Neutrophil (primary cell): ENCODE measurements around the gene AKAP7.

Experiments
- H3K27ac ChIP-seq: fragments of 200-600 bp; sonication (generic); 2 replicates; pipeline ENCODE4 v1.5.1; 2016; ENCODE audit warnings: mild to moderate bottlenecking, moderate library complexity
- H3K27me3 ChIP-seq: fragments of 200-600 bp; sonication (generic); 2 replicates; pipeline ENCODE4 v1.6.0; 2016; ENCODE audit warnings: mild to moderate bottlenecking
- H3K36me3 ChIP-seq: fragments of 200-600 bp; sonication (generic); 2 replicates; pipeline ENCODE4 v1.5.1; 2017
- H3K4me1 ChIP-seq, 2 experiments: fragments of 200-600 bp in 1 of 2; sonication (generic) in 1 of 2; 1 replicate in 1 of 2; 2 replicates in 1 of 2; pipeline versions ENCODE4 v1.5.1 to v1.6.1; 2013 to 2016; ENCODE audit warnings: low read depth in 1 of 2, low read length in 1 of 2, mild to moderate bottlenecking in 1 of 2, moderate library complexity in 1 of 2; ENCODE audit not compliant: control insufficient read depth in 1 of 2, insufficient read depth in 1 of 2
- H3K4me3 ChIP-seq, 2 experiments: fragments of 200-600 bp in 1 of 2; sonication (generic) in 1 of 2; 1 replicate in 1 of 2; 2 replicates in 1 of 2; pipeline ENCODE4 v1.5.1; 2013 to 2016; ENCODE audit warnings: low read depth in 1 of 2, low read length in 1 of 2, mild to moderate bottlenecking in 1 of 2, moderate library complexity in 1 of 2
- H3K9me3 ChIP-seq: fragments of 200-600 bp; sonication (generic); 2 replicates; pipeline ENCODE4 v1.5.1; 2016
- TF ChIP-seq, protein P1 (sequence below): fragments of 200-600 bp; sonication (generic); IDR thresholded peaks from 2 replicates; pipeline ENCODE4 v1.5.1; 2016; ENCODE audit warnings: antibody characterized with exemption

Gene AKAP7

GRCh38 chr6:131213501-131213990 is 78.3 kb downstream of the AKAP7 start:
- no peaks in the 10 kb centered on the region for H3K9me3 ChIP-seq
- no peaks in the 10 kb centered on the region for H3K36me3 ChIP-seq
- no peaks in the 10 kb centered on the region for H3K27me3 ChIP-seq
- no peaks in the 10 kb centered on the region for H3K4me1 ChIP-seq
- H3K4me3 ChIP-seq: no peak overlapping the region
- H3K27ac ChIP-seq: no peak overlapping the region
- TF ChIP-seq, protein P1, sequence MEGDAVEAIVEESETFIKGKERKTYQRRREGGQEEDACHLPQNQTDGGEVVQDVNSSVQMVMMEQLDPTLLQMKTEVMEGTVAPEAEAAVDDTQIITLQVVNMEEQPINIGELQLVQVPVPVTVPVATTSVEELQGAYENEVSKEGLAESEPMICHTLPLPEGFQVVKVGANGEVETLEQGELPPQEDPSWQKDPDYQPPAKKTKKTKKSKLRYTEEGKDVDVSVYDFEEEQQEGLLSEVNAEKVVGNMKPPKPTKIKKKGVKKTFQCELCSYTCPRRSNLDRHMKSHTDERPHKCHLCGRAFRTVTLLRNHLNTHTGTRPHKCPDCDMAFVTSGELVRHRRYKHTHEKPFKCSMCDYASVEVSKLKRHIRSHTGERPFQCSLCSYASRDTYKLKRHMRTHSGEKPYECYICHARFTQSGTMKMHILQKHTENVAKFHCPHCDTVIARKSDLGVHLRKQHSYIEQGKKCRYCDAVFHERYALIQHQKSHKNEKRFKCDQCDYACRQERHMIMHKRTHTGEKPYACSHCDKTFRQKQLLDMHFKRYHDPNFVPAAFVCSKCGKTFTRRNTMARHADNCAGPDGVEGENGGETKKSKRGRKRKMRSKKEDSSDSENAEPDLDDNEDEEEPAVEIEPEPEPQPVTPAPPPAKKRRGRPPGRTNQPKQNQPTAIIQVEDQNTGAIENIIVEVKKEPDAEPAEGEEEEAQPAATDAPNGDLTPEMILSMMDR: no peak

DNA sequence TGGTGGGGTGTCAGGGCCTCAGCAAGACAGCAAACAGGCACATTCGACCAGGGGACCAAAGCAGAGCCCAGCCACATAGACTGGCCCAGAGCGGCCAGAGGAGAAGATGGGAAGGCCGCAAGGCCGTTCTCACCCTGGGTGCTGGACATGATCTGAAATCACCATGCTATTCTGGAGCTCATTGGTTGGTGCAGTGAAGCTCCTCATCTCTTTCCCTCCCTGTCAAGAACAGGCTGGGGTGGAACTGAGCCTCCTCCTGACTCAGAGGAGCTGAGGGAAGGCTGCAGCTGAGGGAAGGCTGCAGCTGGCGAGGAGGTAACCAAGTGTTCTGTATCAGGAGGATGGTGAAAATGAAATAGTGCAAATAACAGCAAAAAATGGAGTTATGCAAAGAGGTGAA is 80.0 kb downstream of the AKAP7 start:
- no peaks in the 10 kb centered on the region for H3K36me3 ChIP-seq
- H3K9me3 ChIP-seq: no peaks in the 10 kb centered on the region
- H3K4me3 ChIP-seq: no peak overlapping the region
- no peaks in the 10 kb centered on the region for H3K4me1 ChIP-seq
- H3K27ac ChIP-seq: no peak overlapping the region
- TF ChIP-seq, protein P1: no peak
- no peaks in the 10 kb centered on the region for H3K27me3 ChIP-seq

- TF ChIP-seq, protein P1: no peak
- Histone ChIP-seq H3K4me1 (no peaks in the 10 kb centered on the region), H3K36me3 (no peaks in the 10 kb centered on the region), H3K9me3 (no peaks in the 10 kb centered on the region), H3K4me3 (no peak overlapping the region), H3K27ac (no peak overlapping the region), H3K27me3 (no peaks in the 10 kb centered on the region)
These were observed 81.0 kb downstream of the AKAP7 start for GRCh38 chr6:131216246-131216645.

GRCh38 chr6:131222773-131223172 is 87.5 kb downstream of the AKAP7 start:
- H3K27ac ChIP-seq: no peak overlapping the region
- H3K36me3 ChIP-seq: no peaks in the 10 kb centered on the region
- TF ChIP-seq, protein P1: no peak
- no peak overlapping the region for H3K4me3 ChIP-seq
- H3K27me3 ChIP-seq: no peaks in the 10 kb centered on the region
- H3K9me3 ChIP-seq: no peaks in the 10 kb centered on the region
- no peaks in the 10 kb centered on the region for H3K4me1 ChIP-seq

DNA sequence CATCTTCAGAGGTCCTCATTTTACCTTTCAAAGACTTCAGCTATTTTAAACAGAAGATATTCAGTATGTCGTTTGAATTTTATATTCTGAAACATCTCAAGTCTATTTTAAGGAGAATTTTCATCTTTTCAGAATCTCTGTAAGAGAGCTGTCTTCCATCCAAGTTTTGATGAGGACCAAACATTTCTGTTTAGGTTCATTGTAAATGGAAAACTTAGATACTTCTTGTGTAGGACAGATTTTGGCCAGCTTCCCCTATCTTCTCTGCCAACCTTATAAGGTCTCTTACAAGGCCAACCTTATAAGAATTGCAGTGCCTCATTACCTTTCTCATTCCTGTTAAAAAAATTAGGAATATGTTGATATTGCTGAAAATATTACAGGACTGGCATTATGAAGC is 88.1 kb downstream of the AKAP7 start:
- Histone ChIP-seq H3K4me3 (no peak overlapping the region), H3K27me3 (no peaks in the 10 kb centered on the region), H3K36me3 (no peaks in the 10 kb centered on the region), H3K9me3 (no peaks in the 10 kb centered on the region), H3K4me1 (no peaks in the 10 kb centered on the region), H3K27ac (no peak overlapping the region)
- TF ChIP-seq, protein P1: no peak

- TF ChIP-seq, protein P1: no peak
- H3K9me3 ChIP-seq: no peaks in the 10 kb centered on the region
- no peaks in the 10 kb centered on the region for H3K4me1 ChIP-seq
- H3K36me3 ChIP-seq: no peaks in the 10 kb centered on the region
- no peak overlapping the region for H3K27ac ChIP-seq
- no peaks in the 10 kb centered on the region for H3K27me3 ChIP-seq
- H3K4me3 ChIP-seq: no peak overlapping the region
These were observed 89.9 kb downstream of the AKAP7 start for GRCh38 chr6:131225127-131225526.
